22Rv1 (cell line): ENCODE measurements around the gene FRMD3.

Experiments
- ZFX ChIP-seq: fragments of 450-650 bp; IDR thresholded peaks from 2 replicates; pipeline ENCODE4 v1.6.1; 2017; ENCODE audit warnings: antibody characterized with exemption, borderline replicate concordance
- TF ChIP-seq, protein P1 (sequence below): fragments of 450-650 bp; IDR thresholded peaks from 2 replicates; pipeline ENCODE4 v1.5.1; 2017; ENCODE audit warnings: mild to moderate bottlenecking

DNA sequence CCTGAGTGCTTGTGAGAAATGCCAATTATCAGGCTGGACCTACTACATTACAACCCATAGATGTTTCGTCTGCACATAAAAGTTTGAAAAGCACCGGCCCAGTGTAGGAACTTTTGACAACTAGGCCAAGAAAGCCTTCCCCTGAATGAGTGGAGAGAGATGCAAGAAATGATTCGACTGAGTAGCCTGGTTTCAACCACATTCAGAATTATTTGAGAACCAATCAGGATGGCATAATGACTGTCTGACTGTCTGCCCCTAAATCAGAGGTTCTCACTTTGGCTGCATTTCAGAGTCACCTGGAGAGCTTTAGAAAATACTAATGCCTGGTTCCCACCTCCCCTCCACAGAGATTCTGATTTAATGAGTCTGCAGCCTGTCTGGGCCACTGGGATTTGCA is 61.1 kb downstream of the FRMD3 start:
- TF ChIP-seq, protein P1, sequence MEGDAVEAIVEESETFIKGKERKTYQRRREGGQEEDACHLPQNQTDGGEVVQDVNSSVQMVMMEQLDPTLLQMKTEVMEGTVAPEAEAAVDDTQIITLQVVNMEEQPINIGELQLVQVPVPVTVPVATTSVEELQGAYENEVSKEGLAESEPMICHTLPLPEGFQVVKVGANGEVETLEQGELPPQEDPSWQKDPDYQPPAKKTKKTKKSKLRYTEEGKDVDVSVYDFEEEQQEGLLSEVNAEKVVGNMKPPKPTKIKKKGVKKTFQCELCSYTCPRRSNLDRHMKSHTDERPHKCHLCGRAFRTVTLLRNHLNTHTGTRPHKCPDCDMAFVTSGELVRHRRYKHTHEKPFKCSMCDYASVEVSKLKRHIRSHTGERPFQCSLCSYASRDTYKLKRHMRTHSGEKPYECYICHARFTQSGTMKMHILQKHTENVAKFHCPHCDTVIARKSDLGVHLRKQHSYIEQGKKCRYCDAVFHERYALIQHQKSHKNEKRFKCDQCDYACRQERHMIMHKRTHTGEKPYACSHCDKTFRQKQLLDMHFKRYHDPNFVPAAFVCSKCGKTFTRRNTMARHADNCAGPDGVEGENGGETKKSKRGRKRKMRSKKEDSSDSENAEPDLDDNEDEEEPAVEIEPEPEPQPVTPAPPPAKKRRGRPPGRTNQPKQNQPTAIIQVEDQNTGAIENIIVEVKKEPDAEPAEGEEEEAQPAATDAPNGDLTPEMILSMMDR, result no peak
- TF ChIP-seq ZFX, result no peak
